Measurements from ENCODE around the gene UGT1A1. TPM values are rescaled to one million over a fixed set of nuclear protein-coding genes. Genes with fewer than 3 reads are reported as not detected.

UGT1A1 gene
- total and polyA plus RNA-seq, 10 donors: not detected

DNA sequence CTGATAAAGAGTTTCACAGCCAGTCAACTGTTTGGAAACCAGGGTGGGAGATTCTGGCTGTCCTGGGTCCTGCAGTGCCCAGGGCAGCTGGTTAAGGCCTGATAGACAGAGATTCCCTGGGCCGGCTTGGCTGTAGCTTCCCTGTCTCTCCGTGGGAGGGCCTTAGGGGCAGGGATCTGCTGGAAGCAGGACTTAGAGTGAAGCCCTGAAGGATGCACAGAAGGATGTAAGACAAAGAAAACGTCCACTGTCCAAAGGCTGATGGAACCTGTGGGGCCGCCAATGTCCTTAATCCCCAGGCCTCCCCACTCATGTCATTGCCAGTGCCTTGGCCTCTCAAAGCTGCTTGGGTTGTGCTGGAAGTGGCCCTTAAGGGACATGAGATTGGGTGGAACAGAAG lies 51.0 kb downstream of the UGT1A1 start:
- intact Hi-C loops (cut with DNase I; ENCODE audit: low total_unique reads): no loop called here
- peak; percentile 49 for DNase-seq

DNA sequence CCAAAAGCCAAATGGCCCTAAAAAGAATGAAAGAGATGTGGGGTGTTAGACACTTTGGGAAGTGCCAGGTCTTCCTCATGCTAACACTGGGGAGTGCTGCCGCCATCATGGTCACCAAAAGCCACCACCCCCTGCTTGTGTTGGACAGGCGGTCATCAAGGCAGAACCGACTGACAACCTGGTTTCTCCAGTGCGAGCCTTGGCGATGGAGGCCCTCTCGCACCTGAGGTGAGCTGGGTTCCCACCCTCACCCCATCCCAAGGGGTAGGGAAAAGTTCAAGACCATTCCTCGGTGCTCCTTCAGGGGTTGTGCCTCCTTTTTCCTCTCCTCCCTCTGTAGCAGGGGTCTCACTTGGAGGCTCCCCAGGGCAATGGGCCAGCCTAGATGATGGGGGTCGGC lies 51.7 kb downstream of the UGT1A1 start:
- Histone ChIP-seq H3K27ac (no peak overlapping the region), H3K36me3 (no peaks in the 10 kb centered on the region), H3K27me3 (replicated peaks in 1 of 7) (peaks cover 0 to 49% (median 0%) of the 10 kb centered on the region in 7 donors), H3K4me1 (no peaks in the 10 kb centered on the region), H3K4me3 (no peak overlapping the region), H3K9me3 (peaks cover 0 to 4% (median 0%) of the 10 kb centered on the region in 8 donors)
- intact Hi-C loops (cut with DNase I; ENCODE audit: low total_unique reads): no loop called here
- peak; percentile 38 for DNase-seq
- WGBS, 5 donors: 82 to 93% (median 89%) methylated on average over 8 of the region's 8 CpGs
- TF ChIP-seq POLR2A (IDR thresholded peaks at IDR 0.05): no peak

More for the DNA sequence above, 51.0 kb downstream of the UGT1A1 start:
- no peaks in the 10 kb centered on the region for H3K4me1 ChIP-seq
- H3K27ac ChIP-seq: no peak overlapping the region
- 71 to 84% (median 79%) methylated on average over 4 of the region's 4 CpGs for WGBS, 5 donors
- no peaks in the 10 kb centered on the region for H3K9me3 ChIP-seq
- no peak overlapping the region for H3K4me3 ChIP-seq
- H3K27me3 ChIP-seq (replicated peaks in 1 of 7): peaks cover 0 to 49% (median 0%) of the 10 kb centered on the region in 7 donors
- TF ChIP-seq POLR2A (IDR thresholded peaks at IDR 0.05) (no peak), POLR2AphosphoS5 (IDR thresholded peaks at IDR 0.05) (no peak)
- TF ChIP-seq, protein P1, sequence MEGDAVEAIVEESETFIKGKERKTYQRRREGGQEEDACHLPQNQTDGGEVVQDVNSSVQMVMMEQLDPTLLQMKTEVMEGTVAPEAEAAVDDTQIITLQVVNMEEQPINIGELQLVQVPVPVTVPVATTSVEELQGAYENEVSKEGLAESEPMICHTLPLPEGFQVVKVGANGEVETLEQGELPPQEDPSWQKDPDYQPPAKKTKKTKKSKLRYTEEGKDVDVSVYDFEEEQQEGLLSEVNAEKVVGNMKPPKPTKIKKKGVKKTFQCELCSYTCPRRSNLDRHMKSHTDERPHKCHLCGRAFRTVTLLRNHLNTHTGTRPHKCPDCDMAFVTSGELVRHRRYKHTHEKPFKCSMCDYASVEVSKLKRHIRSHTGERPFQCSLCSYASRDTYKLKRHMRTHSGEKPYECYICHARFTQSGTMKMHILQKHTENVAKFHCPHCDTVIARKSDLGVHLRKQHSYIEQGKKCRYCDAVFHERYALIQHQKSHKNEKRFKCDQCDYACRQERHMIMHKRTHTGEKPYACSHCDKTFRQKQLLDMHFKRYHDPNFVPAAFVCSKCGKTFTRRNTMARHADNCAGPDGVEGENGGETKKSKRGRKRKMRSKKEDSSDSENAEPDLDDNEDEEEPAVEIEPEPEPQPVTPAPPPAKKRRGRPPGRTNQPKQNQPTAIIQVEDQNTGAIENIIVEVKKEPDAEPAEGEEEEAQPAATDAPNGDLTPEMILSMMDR (IDR thresholded peaks at IDR 0.05 in 8 of 11, conservative IDR thresholded peaks at IDR 0.05 in 3 of 11): no peak
- H3K36me3 ChIP-seq: no peaks in the 10 kb centered on the region

DNA sequence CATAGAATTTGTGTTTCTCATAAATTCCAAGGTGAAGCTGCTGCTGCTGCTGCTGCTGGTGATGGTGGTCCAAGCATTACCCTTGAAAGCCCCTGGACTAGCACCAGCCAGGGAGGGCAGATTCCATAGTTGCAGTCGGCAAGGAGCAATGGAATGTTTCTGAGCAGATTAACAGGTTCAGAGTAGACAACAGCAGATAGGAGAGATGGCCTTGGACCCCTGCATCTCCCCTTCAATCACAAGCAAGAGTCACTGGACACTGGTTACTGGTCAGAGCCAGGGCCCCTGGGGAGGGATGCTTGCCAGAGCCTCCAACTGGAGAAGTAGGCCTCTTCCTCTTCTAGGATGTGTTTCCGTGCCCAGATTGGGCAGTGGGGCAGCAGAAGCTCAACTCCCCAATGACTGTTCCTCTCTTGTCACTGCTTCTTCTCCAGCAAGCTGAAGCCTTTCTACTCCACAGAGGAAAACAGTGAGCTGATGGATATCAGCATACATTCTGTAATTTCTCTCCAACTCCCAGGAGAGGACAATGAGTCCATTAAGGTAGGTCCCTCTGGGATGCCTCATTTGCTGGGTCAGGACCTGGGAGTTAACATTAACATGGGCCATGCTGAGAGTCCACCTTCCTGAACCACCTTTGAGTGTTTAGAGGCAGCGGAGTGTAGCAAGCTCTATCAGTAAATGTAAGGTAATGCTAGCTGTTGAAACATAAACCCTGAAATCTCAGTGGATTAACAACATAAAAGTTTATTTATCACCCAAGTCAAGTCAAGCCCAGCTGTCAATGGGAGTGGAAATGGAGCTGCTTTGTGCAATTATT lies 53.4 kb downstream of the UGT1A1 start:
- Histone ChIP-seq H3K4me3 (no peak overlapping the region), H3K9me3 (peaks cover 0 to 4% (median 0%) of the 10 kb centered on the region in 8 donors), H3K27me3 (replicated peaks in 1 of 7) (peaks cover 0 to 35% (median 0%) of the 10 kb centered on the region in 7 donors), H3K27ac (no peak overlapping the region), H3K36me3 (no peaks in the 10 kb centered on the region), H3K4me1 (no peaks in the 10 kb centered on the region)
- WGBS, 5 donors: 78 to 89% (median 84%) methylated on average over 3 of the region's 3 CpGs
- DNase-seq: peak; percentile 16
- intact Hi-C loops (cut with DNase I; ENCODE audit: low total_unique reads): no loop called here
- TF ChIP-seq, protein P1 (IDR thresholded peaks at IDR 0.05 in 8 of 11, conservative IDR thresholded peaks at IDR 0.05 in 3 of 11): no peak
- TF ChIP-seq POLR2A (IDR thresholded peaks at IDR 0.05): no peak
- no peak for TF ChIP-seq POLR2AphosphoS5 (IDR thresholded peaks at IDR 0.05)

DNA sequence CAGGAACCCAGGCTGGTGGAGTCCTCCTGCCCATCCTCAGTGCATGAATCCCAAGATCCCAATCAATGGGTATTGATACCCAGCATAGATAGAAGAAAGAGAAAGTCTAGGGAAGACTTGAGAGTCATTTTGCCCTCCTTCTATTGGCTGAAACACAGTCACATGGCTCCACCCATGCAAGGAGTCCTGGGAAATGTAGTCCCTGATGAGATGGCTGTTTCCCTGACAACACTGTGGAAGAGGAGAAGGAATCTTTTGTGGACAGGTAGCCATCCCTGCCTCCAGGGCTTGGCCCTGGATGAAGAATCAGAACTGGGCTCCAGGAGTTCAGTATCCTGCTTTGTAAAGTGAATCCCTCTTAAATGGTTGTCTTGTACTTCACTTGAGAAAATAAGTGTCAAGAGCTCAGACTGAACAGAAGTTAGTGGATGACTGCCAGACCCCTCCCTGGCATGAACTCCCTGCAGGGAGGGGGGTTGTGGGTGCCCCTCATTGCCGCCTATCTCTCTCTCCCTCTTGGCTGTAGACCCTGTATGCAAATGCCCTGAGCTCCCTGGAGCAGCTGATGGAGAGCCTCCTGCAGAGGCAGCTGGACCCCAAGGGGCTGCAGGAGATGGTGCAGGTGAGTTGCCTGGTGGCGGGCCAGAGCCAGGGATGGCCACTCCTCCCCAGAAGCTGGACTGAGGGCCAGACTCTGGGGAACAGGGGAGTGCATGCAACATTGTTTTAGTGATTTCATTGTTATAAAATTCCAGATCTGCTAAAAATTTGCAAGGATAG lies 54.2 kb downstream of the UGT1A1 start:
- intact Hi-C loops (cut with DNase I; ENCODE audit: low total_unique reads): no loop called here
- H3K27me3 ChIP-seq (replicated peaks in 1 of 7): peaks cover 0 to 28% (median 0%) of the 10 kb centered on the region in 7 donors
- H3K9me3 ChIP-seq: peaks cover 0 to 4% (median 0%) of the 10 kb centered on the region in 8 donors
- DNase-seq: peak; percentile 73
- H3K36me3 ChIP-seq: no peaks in the 10 kb centered on the region
- TF ChIP-seq, protein P1 (IDR thresholded peaks at IDR 0.05 in 8 of 11, conservative IDR thresholded peaks at IDR 0.05 in 3 of 11): no peak
- TF ChIP-seq POLR2AphosphoS5 (IDR thresholded peaks at IDR 0.05): no peak
- no peak for TF ChIP-seq POLR2A (IDR thresholded peaks at IDR 0.05)
- H3K4me1 ChIP-seq: no peaks in the 10 kb centered on the region
- 61 to 86% (median 74%) methylated on average over 2 of the region's 2 CpGs for WGBS, 5 donors
- H3K27ac ChIP-seq: no peak overlapping the region
- H3K4me3 ChIP-seq: no peak overlapping the region

Measured in spleen (tissue), 11 donors.